ENCODE measurements around the gene RMND1. TPM values are rescaled to one million over a fixed set of nuclear protein-coding genes. Genes with fewer than 3 reads are reported as not detected.

The RMND1 gene
- total and polyA plus RNA-seq, 2 of the 13 experiments (the other 11 are each of a cell fraction or from before 2014, with no cell fraction given): 34.0 to 72.5 TPM

- TF ChIP-seq ZXDC (CRISPR knock-in tag; IDR thresholded peaks at IDR 0.05) (no peak), ZNF121 (CRISPR knock-in tag; IDR thresholded peaks at IDR 0.05) (no peak), HCFC1 (IDR thresholded peaks at IDR 0.05; ENCODE audit: low read depth, low read length) (no peak), ELF4 (CRISPR knock-in tag; IDR thresholded peaks at IDR 0.05; ENCODE audit: borderline replicate concordance) (0 out of 2 replicates have a peak, but pooled peaks have one; percentile 58), MNT (IDR thresholded peaks at IDR 0.05) (no peak), UBTF (CRISPR knock-in tag; IDR thresholded peaks at IDR 0.05) (no peak)
Measured at GRCh38 chr6:151443911-151444621, 7.9 kb downstream of the RMND1 start (continued).

Measured in HepG2 (cell line).